ENCODE data around the gene CST9. TPM values are rescaled to one million over a fixed set of nuclear protein-coding genes. Genes with fewer than 3 reads are reported as not detected.

The CST9 gene
- total RNA-seq, 2 donors from 2014 or later: not detected

- DNase-seq (no peak), ATAC-seq (replicated peaks in 1 of 2) (no peak)
- Mint-ChIP-seq H3K4me1 (ENCODE audit: low read depth) (peaks cover 5% of the 10 kb centered on the region), H3K27ac (no peak overlapping the region), H3K9me3 (no peaks in the 10 kb centered on the region), H3K27me3 (ENCODE audit: low read depth) (peaks cover 16% of the 10 kb centered on the region), H3K36me3 (ENCODE audit: insufficient read depth in 2 of 2) (no peaks in the 10 kb centered on the region), H3K4me3 (no peak overlapping the region)
Measured at GRCh38 chr20:23634044-23634801, 28.5 kb upstream of the CST9 start.

DNA sequence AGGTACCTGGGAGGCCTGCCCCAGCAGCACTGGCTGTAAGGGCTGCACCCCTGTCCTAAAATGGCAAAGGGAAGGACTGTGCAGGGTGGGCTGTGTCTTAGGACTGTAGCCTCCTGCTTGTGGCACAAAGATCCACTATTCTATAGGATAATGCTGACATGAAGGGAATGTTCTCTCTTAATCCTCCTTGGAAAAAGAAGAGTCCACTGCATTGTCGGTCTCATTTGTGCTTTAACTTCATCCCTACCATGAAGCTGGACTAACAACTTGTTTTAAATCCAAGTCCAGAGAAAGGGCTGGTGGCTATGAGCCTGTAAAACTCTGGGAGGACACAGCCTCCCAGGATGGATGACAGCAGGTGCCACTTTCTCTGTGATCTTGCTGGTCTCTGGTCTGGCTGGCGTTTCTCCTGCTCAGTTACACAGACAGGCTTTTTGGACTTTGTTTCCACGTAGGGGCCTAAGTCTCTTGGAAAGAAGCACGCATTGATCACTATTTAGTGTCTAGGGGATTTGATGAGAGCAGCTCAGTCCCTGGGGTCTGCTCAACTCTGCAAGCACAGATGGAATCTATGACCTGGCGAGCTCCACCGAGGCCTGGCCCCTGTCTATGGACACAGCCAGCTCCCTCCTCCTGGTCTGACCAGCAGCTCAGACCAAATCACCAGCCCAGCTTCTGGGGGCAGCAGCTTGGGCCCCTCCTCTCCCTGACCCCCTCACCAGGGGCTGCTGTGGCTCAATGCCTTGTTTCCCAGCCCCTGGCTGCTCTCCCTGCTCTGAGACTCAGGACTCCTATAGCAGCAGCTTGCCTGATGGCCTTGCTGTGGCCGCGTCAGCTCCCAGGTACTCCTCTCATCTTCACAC lies 27.2 kb upstream of the CST9 start:
- H3K27me3 Mint-ChIP-seq (ENCODE audit: low read depth): peaks cover 20% of the 10 kb centered on the region
- no peak for ATAC-seq (replicated peaks in 1 of 2)
- H3K36me3 Mint-ChIP-seq (ENCODE audit: insufficient read depth in 2 of 2): no peaks in the 10 kb centered on the region
- H3K4me3 Mint-ChIP-seq: no peak overlapping the region
- no peak overlapping the region for H3K27ac Mint-ChIP-seq
- H3K9me3 Mint-ChIP-seq: no peaks in the 10 kb centered on the region
- DNase-seq: no peak
- H3K4me1 Mint-ChIP-seq (ENCODE audit: low read depth): peaks cover 5% of the 10 kb centered on the region

DNA sequence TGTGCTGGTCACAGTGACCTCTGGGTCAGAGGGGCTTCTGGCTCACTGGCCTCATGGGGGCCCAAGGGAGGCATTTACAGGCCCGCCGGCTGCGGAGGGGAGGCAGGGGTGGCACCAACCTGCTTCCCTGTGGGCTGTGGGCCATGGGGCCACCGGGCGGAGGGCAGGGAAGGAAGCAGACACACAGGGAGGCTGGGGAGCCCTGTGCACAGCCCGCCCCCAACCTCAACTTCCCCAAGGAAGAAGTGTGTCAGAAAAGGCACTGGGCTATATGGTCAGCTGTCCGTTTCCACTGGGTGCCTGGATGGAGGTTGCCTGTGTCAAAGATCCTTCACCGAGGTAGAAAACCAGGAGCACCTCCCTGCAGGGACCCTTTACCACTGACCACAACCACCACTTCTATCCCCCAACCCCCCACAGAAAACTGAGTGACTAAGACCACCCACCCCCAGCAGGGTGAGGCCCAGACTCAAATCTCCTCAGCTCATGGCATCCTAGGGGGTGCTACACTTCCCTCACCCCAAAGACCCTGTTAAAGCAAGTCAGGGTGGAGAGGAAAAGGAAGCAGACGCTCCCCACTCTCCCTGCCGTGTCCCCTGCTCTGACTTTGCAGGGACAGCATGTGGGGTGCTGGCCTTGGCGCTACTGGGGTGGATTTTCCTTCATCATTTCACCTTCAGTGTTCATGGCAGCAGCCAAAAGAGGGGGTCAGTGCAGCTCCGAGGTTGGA lies 26.4 kb upstream of the CST9 start:
- peaks cover 5% of the 10 kb centered on the region for H3K4me1 Mint-ChIP-seq (ENCODE audit: low read depth)
- no peak overlapping the region for H3K27ac Mint-ChIP-seq
- ATAC-seq (replicated peaks in 1 of 2): no peak
- no peak for DNase-seq
- H3K9me3 Mint-ChIP-seq: no peaks in the 10 kb centered on the region
- H3K36me3 Mint-ChIP-seq (ENCODE audit: insufficient read depth in 2 of 2): no peaks in the 10 kb centered on the region
- peaks cover 18% of the 10 kb centered on the region for H3K27me3 Mint-ChIP-seq (ENCODE audit: low read depth)
- no peak overlapping the region for H3K4me3 Mint-ChIP-seq

DNA sequence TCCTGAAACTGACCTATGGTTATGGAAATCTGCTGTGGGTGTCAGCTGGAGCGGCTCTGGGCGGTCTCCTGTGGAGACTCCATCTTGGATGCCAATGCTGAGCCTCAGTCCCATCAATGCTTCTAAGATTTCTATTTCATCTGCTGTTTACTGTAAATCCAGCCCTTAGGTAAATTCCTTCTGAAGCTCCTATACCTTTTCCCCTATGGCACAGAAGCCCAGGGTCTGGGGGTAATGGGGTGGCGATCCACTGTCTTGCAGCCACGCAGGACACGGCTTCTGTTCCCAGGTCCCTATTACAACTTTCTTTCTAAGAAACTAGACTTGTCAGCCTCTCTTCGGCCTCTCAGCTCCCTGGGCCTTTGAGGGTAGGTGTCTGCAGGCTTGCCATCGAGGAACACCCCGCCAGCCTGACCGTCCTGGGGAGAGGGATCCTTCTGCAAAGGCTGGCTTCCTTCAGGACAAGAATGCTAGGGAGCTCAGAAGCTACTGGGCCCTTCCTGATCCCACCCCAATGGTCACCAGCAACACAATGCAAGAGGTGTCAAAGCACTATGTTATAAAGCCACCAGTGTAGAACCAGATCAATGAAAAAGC lies 25.6 kb upstream of the CST9 start:
- no peak for ATAC-seq (replicated peaks in 1 of 2)
- Mint-ChIP-seq H3K9me3 (no peaks in the 10 kb centered on the region), H3K4me1 (ENCODE audit: low read depth) (no peaks in the 10 kb centered on the region), H3K36me3 (ENCODE audit: insufficient read depth in 2 of 2) (no peaks in the 10 kb centered on the region), H3K4me3 (no peak overlapping the region), H3K27ac (no peak overlapping the region), H3K27me3 (ENCODE audit: low read depth) (peaks cover 10% of the 10 kb centered on the region)
- DNase-seq: no peak

- DNase-seq (no peak), ATAC-seq (replicated peaks in 1 of 2) (no peak)
- H3K9me3 Mint-ChIP-seq: no peaks in the 10 kb centered on the region
- H3K27ac Mint-ChIP-seq: no peak overlapping the region
- H3K27me3 Mint-ChIP-seq (ENCODE audit: low read depth): peaks cover 6% of the 10 kb centered on the region
- H3K36me3 Mint-ChIP-seq (ENCODE audit: insufficient read depth in 2 of 2): no peaks in the 10 kb centered on the region
- H3K4me3 Mint-ChIP-seq: no peak overlapping the region
- no peaks in the 10 kb centered on the region for H3K4me1 Mint-ChIP-seq (ENCODE audit: low read depth)
Measured at GRCh38 chr20:23630392-23630849, 24.7 kb upstream of the CST9 start.

GRCh38 chr20:23629542-23630391 lies 24.1 kb upstream of the CST9 start:
- Mint-ChIP-seq H3K4me1 (ENCODE audit: low read depth) (no peaks in the 10 kb centered on the region), H3K27ac (no peak overlapping the region), H3K4me3 (no peak overlapping the region), H3K36me3 (ENCODE audit: insufficient read depth in 2 of 2) (no peaks in the 10 kb centered on the region), H3K9me3 (no peaks in the 10 kb centered on the region), H3K27me3 (ENCODE audit: low read depth) (peaks cover 6% of the 10 kb centered on the region)
- no peak for ATAC-seq (replicated peaks in 1 of 2)
- DNase-seq: no peak

DNA sequence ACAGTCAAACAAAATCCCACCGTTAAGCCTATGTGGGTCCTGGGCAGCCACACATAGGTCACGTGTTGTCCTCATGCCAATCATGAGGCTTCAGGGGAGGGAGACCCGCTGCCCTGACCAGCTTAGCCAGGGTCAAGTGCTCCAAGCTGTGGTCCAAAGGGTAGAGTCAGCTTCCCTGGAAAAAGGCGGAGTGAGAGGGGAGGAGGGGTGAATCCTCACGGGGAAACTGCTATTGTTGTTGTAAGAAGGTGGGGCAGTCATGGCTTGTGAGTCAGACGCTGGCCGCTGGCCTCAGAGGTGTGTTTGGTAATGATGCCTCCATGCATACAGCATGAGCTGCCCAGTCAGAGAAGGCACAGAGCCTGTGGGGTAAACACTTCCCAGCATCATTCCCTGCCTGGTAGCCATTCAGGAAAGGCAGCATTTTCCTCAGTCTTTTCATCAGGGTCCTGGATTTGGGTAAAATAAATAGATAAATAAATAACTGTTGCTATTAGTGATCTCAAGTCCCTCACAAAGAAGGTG lies 23.4 kb upstream of the CST9 start:
- Mint-ChIP-seq H3K36me3 (ENCODE audit: insufficient read depth in 2 of 2) (no peaks in the 10 kb centered on the region), H3K27ac (no peak overlapping the region), H3K27me3 (ENCODE audit: low read depth) (peaks cover 6% of the 10 kb centered on the region), H3K4me1 (ENCODE audit: low read depth) (no peaks in the 10 kb centered on the region), H3K9me3 (no peaks in the 10 kb centered on the region), H3K4me3 (no peak overlapping the region)
- DNase-seq (no peak), ATAC-seq (replicated peaks in 1 of 2) (no peak)

GRCh38 chr20:23628402-23629016 lies 22.8 kb upstream of the CST9 start:
- Mint-ChIP-seq H3K27ac (no peak overlapping the region), H3K4me1 (ENCODE audit: low read depth) (no peaks in the 10 kb centered on the region), H3K27me3 (ENCODE audit: low read depth) (peaks cover 6% of the 10 kb centered on the region), H3K4me3 (no peak overlapping the region), H3K36me3 (ENCODE audit: insufficient read depth in 2 of 2) (no peaks in the 10 kb centered on the region), H3K9me3 (no peaks in the 10 kb centered on the region)
- DNase-seq (no peak), ATAC-seq (replicated peaks in 1 of 2) (no peak)

DNA sequence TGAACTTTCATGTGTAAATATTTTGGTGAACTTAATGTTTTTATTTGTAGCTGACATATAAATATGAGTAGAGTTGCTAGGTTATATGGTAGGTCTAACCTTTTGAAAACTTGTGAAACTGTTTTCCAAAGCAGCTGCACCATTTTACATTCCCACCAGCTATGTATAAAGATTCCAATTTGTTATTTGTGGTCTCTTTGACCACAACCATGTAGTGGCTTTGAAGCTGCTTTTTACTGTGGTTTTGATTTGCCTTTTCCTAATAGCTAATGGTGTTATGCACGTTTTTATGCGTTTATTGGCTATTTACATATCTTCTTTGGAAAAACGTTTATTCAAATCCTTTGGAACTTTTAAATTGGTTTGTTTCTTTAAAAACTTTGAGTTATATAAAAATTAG lies 21.8 kb upstream of the CST9 start:
- Mint-ChIP-seq H3K4me3 (no peak overlapping the region), H3K9me3 (no peaks in the 10 kb centered on the region), H3K27me3 (ENCODE audit: low read depth) (peaks cover 6% of the 10 kb centered on the region), H3K36me3 (ENCODE audit: insufficient read depth in 2 of 2) (no peaks in the 10 kb centered on the region), H3K27ac (no peak overlapping the region), H3K4me1 (ENCODE audit: low read depth) (no peaks in the 10 kb centered on the region)
- no peak for DNase-seq
- ATAC-seq (replicated peaks in 1 of 2): no peak

DNA sequence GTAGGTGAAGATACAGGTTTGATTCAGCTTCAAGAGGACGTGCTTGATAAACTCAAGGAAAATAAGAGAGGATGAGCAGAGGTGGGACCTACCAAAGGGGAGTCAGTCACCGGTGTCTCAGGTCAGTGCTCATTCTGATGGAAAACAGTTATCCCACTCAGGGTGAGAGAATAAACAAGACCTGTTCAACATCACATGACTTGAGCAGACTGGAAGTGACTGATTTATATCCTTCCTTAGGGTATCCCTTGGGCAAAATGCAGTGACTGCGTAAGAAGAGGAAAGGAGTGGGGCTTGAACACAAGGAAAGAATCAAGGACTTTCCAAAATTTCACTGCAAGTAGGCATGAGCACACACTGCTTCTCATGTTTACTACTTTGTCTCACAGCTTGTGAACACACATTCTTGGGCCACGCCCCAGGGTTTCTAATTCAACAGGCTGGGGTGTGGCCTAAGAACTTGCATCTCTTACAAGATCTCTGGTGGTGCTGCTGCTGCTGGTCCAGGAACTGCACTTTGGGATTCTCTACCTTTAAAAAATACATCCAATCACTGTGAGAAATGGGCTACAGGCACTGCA lies 20.4 kb upstream of the CST9 start:
- H3K27me3 Mint-ChIP-seq (ENCODE audit: low read depth): peaks cover 6% of the 10 kb centered on the region
- H3K36me3 Mint-ChIP-seq (ENCODE audit: insufficient read depth in 2 of 2): no peaks in the 10 kb centered on the region
- H3K27ac Mint-ChIP-seq: no peak overlapping the region
- H3K4me3 Mint-ChIP-seq: no peak overlapping the region
- ATAC-seq (replicated peaks in 1 of 2) (no peak), DNase-seq (no peak)
- H3K4me1 Mint-ChIP-seq (ENCODE audit: low read depth): no peaks in the 10 kb centered on the region
- H3K9me3 Mint-ChIP-seq: no peaks in the 10 kb centered on the region

- H3K27ac Mint-ChIP-seq: no peak overlapping the region
- no peaks in the 10 kb centered on the region for H3K36me3 Mint-ChIP-seq (ENCODE audit: insufficient read depth in 2 of 2)
- ATAC-seq (replicated peaks in 1 of 2): no peak
- H3K4me1 Mint-ChIP-seq (ENCODE audit: low read depth): no peaks in the 10 kb centered on the region
- H3K27me3 Mint-ChIP-seq (ENCODE audit: low read depth): peaks cover 6% of the 10 kb centered on the region
- H3K9me3 Mint-ChIP-seq: no peaks in the 10 kb centered on the region
- no peak for DNase-seq
- H3K4me3 Mint-ChIP-seq: no peak overlapping the region
Measured at GRCh38 chr20:23625236-23625964, 19.7 kb upstream of the CST9 start.
